ENCODE measurements around the gene ALDH1A1.
"Not testable (repeated sequence)": the region's sequence is repeated elsewhere in the genome, so short reads cannot be mapped to it uniquely, and the experiment has no call there.

ALDH1A1 gene

GRCh38 chr9:72896439-72896838, 56.4 kb downstream of the ALDH1A1 start:
- DNase-seq (ENCODE audit: low read depth, low spot score): no peak

GRCh38 chr9:72895122-72895521, 57.7 kb downstream of the ALDH1A1 start:
- no peak for DNase-seq (ENCODE audit: low read depth, low spot score)

GRCh38 chr9:72894342-72894741, 58.5 kb downstream of the ALDH1A1 start:
- no peak for DNase-seq (ENCODE audit: low read depth, low spot score)

- DNase-seq (ENCODE audit: low read depth, low spot score): no peak
Observed at GRCh38 chr9:72893437-72893836, 59.4 kb downstream of the ALDH1A1 start.

GRCh38 chr9:72891043-72891442, 61.8 kb downstream of the ALDH1A1 start:
- DNase-seq (ENCODE audit: low read depth, low spot score): no peak

GRCh38 chr9:72888943-72889342, 63.9 kb downstream of the ALDH1A1 start:
- DNase-seq (ENCODE audit: low read depth, low spot score): no peak

GRCh38 chr9:72888067-72888466, 64.8 kb downstream of the ALDH1A1 start:
- DNase-seq (ENCODE audit: low read depth, low spot score): no peak

- DNase-seq (ENCODE audit: low read depth, low spot score): no peak
Observed at GRCh38 chr9:72886386-72886785, 66.5 kb downstream of the ALDH1A1 start.

- no peak for DNase-seq (ENCODE audit: low read depth, low spot score)
Observed at GRCh38 chr9:72884508-72884907, 68.3 kb downstream of the ALDH1A1 start.

- no peak for DNase-seq (ENCODE audit: low read depth, low spot score)
Observed at GRCh38 chr9:72883875-72884274, 69.0 kb downstream of the ALDH1A1 start.

GRCh38 chr9:72882117-72882775, 70.6 kb downstream of the ALDH1A1 start:
- no peak for DNase-seq (ENCODE audit: low read depth, low spot score)

- DNase-seq (ENCODE audit: low read depth, low spot score): no peak
Observed at GRCh38 chr9:72880821-72881220, 72.0 kb downstream of the ALDH1A1 start.

- DNase-seq (ENCODE audit: low read depth, low spot score): no peak
Observed at GRCh38 chr9:72875221-72875620, 77.6 kb downstream of the ALDH1A1 start.

GRCh38 chr9:72874344-72874743, 78.5 kb downstream of the ALDH1A1 start:
- no peak for DNase-seq (ENCODE audit: low read depth, low spot score)

GRCh38 chr9:72873456-72873855, 79.4 kb downstream of the ALDH1A1 start:
- DNase-seq (ENCODE audit: low read depth, low spot score): no peak

- DNase-seq (ENCODE audit: low read depth, low spot score): no peak
Observed at GRCh38 chr9:72872718-72873117, 80.1 kb downstream of the ALDH1A1 start.

- no peak for DNase-seq (ENCODE audit: low read depth, low spot score)
Observed at GRCh38 chr9:72871685-72872084, 81.2 kb downstream of the ALDH1A1 start.

GRCh38 chr9:72864327-72864726, 88.5 kb downstream of the ALDH1A1 start:
- DNase-seq (ENCODE audit: low read depth, low spot score): no peak

- no peak for DNase-seq (ENCODE audit: low read depth, low spot score)
Observed at GRCh38 chr9:72863456-72864094, 89.3 kb downstream of the ALDH1A1 start.

- not testable (repeated sequence) for DNase-seq (ENCODE audit: low read depth, low spot score)
Observed at GRCh38 chr9:72862788-72863187, 90.1 kb downstream of the ALDH1A1 start.

- DNase-seq (ENCODE audit: low read depth, low spot score): no peak
Observed at GRCh38 chr9:72858089-72858912, 94.6 kb downstream of the ALDH1A1 start.

- no peak for DNase-seq (ENCODE audit: low read depth, low spot score)
Observed at GRCh38 chr9:72857624-72857996, 95.2 kb downstream of the ALDH1A1 start.
